ENCODE measurements around the gene UTS2R. TPM values are rescaled to one million over a fixed set of nuclear protein-coding genes. Genes with fewer than 3 reads are reported as not detected.
"Not testable (repeated sequence)": the region's sequence is repeated elsewhere in the genome, so short reads cannot be mapped to it uniquely, and the experiment has no call there.

Gene UTS2R
- total RNA-seq, 2 donors from 2014 or later: not detected

DNA sequence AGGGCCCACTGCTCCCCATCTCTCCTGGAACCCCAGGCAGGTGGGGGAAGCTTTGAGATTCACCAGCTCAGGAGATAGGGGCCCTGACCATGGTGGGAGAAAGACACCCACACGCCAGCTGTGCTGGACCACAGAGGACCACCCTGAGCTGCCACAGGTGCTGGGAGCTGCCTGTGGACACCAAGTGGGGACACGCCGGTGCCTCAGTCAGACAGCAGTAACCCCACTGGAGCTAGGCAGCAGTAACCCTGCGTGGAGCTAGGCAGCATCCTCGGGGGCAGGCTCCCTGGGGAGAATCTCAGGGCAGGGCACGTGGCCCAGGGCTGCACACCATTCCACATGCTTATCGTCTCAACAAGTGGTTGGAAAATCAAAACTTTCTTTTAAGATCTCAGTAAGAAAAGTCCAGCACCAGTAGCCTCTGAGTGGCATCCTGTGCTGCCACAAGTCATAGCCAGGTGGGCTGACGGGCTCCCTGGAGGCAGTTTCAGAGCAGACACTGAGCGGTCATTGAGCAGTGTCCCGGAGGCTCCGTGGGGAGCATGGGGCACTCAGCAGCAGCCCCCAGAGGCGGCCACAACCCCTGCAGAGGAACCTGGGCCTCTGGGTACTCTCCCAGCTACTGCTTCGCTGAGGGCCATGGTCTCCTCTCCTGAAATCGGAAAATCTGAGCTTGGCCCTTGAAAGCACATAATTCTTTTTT is 38.6 kb downstream of the UTS2R start:
- Histone ChIP-seq H3K27me3 (replicated peaks; ENCODE audit: insufficient read depth) (no peaks in the 10 kb centered on the region), H3K9me3 (no peaks in the 10 kb centered on the region), H3K4me1 (replicated peaks) (peaks cover 6% of the 10 kb centered on the region), H3K4me3 (no peak overlapping the region), H3K27ac (no peak overlapping the region), H3K36me3 (no peaks in the 10 kb centered on the region)
- DNase-seq (ENCODE audit: low spot score): no peak
- 94% methylated on average over 14 of the region's 14 CpGs for WGBS
- TF ChIP-seq POLR2A (IDR thresholded peaks at IDR 0.05) (no peak), POLR2AphosphoS5 (IDR thresholded peaks at IDR 0.05) (no peak)
- TF ChIP-seq, protein P1, sequence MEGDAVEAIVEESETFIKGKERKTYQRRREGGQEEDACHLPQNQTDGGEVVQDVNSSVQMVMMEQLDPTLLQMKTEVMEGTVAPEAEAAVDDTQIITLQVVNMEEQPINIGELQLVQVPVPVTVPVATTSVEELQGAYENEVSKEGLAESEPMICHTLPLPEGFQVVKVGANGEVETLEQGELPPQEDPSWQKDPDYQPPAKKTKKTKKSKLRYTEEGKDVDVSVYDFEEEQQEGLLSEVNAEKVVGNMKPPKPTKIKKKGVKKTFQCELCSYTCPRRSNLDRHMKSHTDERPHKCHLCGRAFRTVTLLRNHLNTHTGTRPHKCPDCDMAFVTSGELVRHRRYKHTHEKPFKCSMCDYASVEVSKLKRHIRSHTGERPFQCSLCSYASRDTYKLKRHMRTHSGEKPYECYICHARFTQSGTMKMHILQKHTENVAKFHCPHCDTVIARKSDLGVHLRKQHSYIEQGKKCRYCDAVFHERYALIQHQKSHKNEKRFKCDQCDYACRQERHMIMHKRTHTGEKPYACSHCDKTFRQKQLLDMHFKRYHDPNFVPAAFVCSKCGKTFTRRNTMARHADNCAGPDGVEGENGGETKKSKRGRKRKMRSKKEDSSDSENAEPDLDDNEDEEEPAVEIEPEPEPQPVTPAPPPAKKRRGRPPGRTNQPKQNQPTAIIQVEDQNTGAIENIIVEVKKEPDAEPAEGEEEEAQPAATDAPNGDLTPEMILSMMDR (IDR thresholded peaks at IDR 0.05): no peak
- intact Hi-C loops (cut with DNase I): loop anchor here (10.0 kb wide), 1 partner anchor 205 kb away; no protein-coding TSS in a partner anchor

DNA sequence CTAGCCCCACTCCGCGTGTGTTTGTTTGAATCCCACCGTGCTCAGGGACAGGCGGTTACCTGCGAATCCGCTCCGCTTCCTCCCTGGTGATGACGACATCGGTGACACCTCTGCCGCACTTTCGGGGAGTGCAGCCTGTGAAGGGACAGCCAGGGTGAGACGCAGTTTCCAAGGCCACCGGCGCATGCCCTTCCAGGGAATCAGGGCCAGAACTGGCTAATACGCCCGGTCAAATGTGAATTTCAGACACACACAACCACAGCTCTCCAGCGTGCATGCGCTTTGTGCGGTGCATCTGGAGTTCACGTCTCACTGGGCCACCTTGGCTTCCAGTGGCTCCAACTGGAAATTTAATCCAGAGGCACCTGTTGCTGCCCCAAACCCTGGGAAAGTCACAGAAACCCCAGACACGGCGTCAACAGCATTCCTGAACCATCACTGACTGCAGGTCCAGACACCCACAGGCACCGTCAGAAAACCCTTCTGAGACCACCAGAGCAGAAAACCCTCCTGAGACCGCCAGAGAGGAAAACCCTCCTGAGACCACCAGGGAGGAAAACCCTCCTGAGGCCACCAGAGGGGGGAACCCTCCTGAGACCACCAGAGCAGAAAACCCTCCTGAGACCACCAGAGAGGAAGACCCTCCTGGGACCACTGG is 40.0 kb downstream of the UTS2R start:
- intact Hi-C loops (cut with DNase I): loop anchor here (10.0 kb wide), 1 partner anchor 207 kb away; no protein-coding TSS in a partner anchor
- no peak overlapping the region for H3K27ac ChIP-seq
- H3K9me3 ChIP-seq: no peaks in the 10 kb centered on the region
- no peak overlapping the region for H3K4me3 ChIP-seq
- peaks cover 6% of the 10 kb centered on the region for H3K4me1 ChIP-seq (replicated peaks)
- 93% methylated on average over 24 of the region's 24 CpGs for WGBS
- DNase-seq (ENCODE audit: low spot score): no peak
- no peak for TF ChIP-seq POLR2A (IDR thresholded peaks at IDR 0.05)
- TF ChIP-seq, protein P1 (IDR thresholded peaks at IDR 0.05): no peak
- no peak for TF ChIP-seq POLR2AphosphoS5 (IDR thresholded peaks at IDR 0.05)
- H3K36me3 ChIP-seq: no peaks in the 10 kb centered on the region
- H3K27me3 ChIP-seq (replicated peaks; ENCODE audit: insufficient read depth): no peaks in the 10 kb centered on the region

DNA sequence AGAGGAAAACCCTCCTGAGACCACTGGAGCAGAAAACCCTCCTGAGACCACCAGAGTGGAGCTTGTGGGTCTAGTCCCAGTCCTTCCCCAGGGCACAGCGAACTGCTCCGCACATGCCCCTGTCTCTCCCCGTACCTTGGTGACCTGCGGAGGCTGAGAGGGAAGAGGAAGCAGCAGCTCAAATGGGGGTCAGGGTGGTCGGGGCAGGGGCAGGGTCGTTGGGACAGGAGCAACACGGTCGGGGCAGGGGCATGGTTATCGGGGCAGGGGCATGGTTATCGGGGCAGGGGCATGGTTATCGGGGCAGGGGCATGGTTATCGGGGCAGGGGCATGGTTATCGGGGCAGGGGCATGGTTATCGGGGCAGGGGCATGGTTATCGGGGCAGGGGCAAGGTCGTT is 40.5 kb downstream of the UTS2R start:
- DNase-seq (ENCODE audit: low spot score); H3K9me3 ChIP-seq; H3K4me1 ChIP-seq (replicated peaks); H3K4me3 ChIP-seq; H3K36me3 ChIP-seq; H3K27me3 ChIP-seq (replicated peaks; ENCODE audit: insufficient read depth); H3K27ac ChIP-seq: not testable (repeated sequence)
- intact Hi-C loops (cut with DNase I): loop anchor here (10.0 kb wide), 1 partner anchor 207 kb away; no protein-coding TSS in a partner anchor
- WGBS: 90% methylated on average over 16 of the region's 16 CpGs

DNA sequence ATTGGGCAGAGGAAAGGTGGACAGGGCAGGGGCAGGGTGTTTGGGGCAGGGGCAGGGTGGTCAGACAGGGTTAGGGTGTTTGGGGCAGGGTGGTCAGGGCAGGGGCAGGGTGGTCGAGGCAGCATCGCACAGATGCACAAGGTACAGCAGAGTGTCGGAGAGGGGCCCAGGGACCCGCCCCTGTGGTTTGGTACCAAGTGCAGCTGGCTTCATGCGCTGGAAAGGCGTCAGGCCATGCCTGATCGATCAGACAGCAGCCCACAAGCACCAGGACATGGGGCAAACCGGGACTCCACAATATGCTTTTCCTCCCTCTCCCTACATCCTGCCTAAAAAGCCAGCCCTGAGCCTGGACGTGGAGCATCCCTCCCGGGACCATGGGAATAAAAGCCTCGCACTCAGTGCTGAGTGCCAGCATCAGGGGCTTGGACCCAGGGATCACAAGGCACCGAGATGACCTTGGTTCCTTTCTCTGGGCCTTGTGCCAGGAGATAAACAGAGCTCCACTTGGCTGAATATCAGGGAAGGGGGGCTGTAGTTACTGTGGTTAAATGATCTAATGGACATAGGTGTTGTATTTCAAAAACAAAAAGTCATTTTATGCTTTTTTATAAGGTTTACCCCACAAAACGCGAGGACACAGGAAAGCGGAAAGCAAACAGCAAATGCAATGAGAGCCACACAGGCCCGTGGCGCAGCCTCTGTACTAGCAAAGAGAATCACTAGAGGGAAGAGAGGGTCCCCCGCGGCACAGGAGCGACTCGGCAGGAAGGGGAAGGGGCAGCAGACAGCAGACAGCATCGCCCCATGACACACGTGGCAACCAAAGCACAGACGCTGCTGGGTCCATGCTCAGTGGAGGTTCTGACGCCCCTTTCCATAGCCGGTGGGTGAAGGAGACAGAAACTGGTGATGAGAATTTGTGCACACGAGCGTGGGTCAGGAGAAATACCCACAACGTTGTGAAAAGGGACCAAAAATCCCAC is 41.3 kb downstream of the UTS2R start:
- H3K4me3 ChIP-seq: no peak overlapping the region

More for the DNA sequence above, 41.3 kb downstream of the UTS2R start:
- Histone ChIP-seq H3K27me3 (replicated peaks; ENCODE audit: insufficient read depth) (no peaks in the 10 kb centered on the region), H3K9me3 (no peaks in the 10 kb centered on the region), H3K36me3 (no peaks in the 10 kb centered on the region), H3K27ac (no peak overlapping the region), H3K4me1 (replicated peaks) (peaks cover 6% of the 10 kb centered on the region)
- TF ChIP-seq POLR2AphosphoS5 (IDR thresholded peaks at IDR 0.05) (no peak), POLR2A (IDR thresholded peaks at IDR 0.05) (no peak)
- TF ChIP-seq, protein P1 (IDR thresholded peaks at IDR 0.05): no peak
- WGBS: 86% methylated on average over 29 of the region's 29 CpGs
- intact Hi-C loops (cut with DNase I): loop anchor here (10.0 kb wide), 1 partner anchor 208 kb away; no protein-coding TSS in a partner anchor
- no peak for DNase-seq (ENCODE audit: low spot score)
